ENCODE data around the gene HSPD1. TPM values are rescaled to one million over a fixed set of nuclear protein-coding genes. Genes with fewer than 3 reads are reported as not detected.
A peak's percentile ranks its signal among the peaks of the same experiment; 100 is the strongest.

Gene HSPD1
- total and polyA plus RNA-seq, 2 of the 13 experiments (the other 11 are each of a cell fraction or from before 2014, with no cell fraction given), result 685 to 2,610 TPM

GRCh38 chr2:197500503-197501131, 977 bp upstream of the HSPD1 start (continued):
- 0 out of 2 replicates have a peak, but pooled peaks have one; percentile 26 for TF ChIP-seq DDIT3 (CRISPR knock-in tag; IDR thresholded peaks at IDR 0.05)
- no peak for TF ChIP-seq SNRNP70 (IDR thresholded peaks at IDR 0.05; ENCODE audit: low read depth, low read length)
- no peak for TF ChIP-seq HBP1 (CRISPR knock-in tag; IDR thresholded peaks at IDR 0.05; ENCODE audit: low read depth)
- no peak for TF ChIP-seq SNAPC5 (CRISPR knock-in tag; IDR thresholded peaks at IDR 0.05; ENCODE audit: borderline replicate concordance)
- TF ChIP-seq TEF (CRISPR knock-in tag; IDR thresholded peaks at IDR 0.05), result 0 out of 2 replicates have a peak, but pooled peaks have one; percentile 21
- no peak for TF ChIP-seq HIC2 (CRISPR knock-in tag; IDR thresholded peaks at IDR 0.05; ENCODE audit: low read depth)
- 0 out of 2 replicates have a peak, but pooled peaks have one; percentile 13 for TF ChIP-seq PRDM15 (CRISPR knock-in tag; IDR thresholded peaks at IDR 0.05)
- TF ChIP-seq HDAC2 (CRISPR knock-in tag; IDR thresholded peaks at IDR 0.05), result no peak
- no peak for TF ChIP-seq CHD2 (IDR thresholded peaks at IDR 0.05; ENCODE audit: low read depth, low read length)
- TF ChIP-seq CC2D1A (CRISPR knock-in tag; IDR thresholded peaks at IDR 0.05), result no peak
- no peak for TF ChIP-seq SYNCRIP (IDR thresholded peaks at IDR 0.05; ENCODE audit: insufficient read depth, low read depth, low read length)
- TF ChIP-seq ZUFSP (CRISPR knock-in tag; IDR thresholded peaks at IDR 0.05; ENCODE audit: borderline replicate concordance), result no peak
- TF ChIP-seq GTF3A (CRISPR knock-in tag; conservative IDR thresholded peaks at IDR 0.05), result no peak
